Putamen (tissue), 1 donor: ENCODE results near the gene DENND2A.
"Not testable (repeated sequence)": the region's sequence is repeated elsewhere in the genome, so short reads cannot be mapped to it uniquely, and the experiment has no call there.

Experiments
- DNase-seq: peaks from one replicate; pipeline ENCODE4 v3.0.0-alpha.2; 2016; ENCODE audit warnings: low spot score

DENND2A gene

GRCh38 chr7:140587243-140587642, 53.4 kb downstream of the DENND2A start:
- no peak for DNase-seq

DNA sequence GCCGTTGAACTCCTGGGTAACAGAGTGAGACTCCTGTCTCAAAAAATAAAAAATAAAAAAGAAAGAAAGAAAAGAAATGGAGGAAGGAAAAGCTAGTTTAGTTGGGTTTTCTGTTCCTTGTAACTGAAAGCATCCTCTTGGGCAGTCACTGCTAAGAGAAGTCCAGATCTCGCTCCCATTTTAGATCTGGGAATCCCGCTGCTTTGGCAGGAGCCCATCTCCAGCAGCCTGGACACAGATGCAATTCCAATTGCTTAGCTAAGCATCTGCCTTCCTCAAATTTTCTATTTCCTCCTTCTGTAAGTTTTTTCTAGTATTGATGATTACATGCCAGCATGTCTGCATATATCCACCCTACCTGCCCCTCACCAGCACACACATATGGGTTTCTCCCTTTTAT, 54.1 kb downstream of the DENND2A start:
- no peak for DNase-seq

DNA sequence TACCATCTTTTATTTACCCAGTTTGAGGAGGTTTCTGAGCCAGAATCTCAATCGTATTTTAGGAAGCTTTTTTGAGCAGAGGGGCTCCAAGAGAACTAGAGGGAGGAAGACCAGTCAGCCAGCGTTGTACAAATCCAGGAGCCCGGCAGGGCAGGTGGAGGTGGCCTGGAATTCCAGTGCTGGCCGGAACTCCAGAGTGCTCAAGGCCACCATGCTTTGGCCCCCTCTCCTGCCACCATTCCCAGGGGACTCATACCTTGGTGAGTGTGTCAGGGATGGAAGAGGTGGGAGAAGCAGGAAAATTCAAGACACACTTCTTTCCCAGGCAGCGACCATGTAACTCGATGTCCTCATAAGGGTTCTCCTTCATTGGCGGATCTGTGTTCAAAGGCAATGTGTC, 55.3 kb downstream of the DENND2A start:
- DNase-seq: no peak

- no peak for DNase-seq
These were observed 56.3 kb downstream of the DENND2A start for GRCh38 chr7:140584195-140584851.

GRCh38 chr7:140581411-140581810, 59.2 kb downstream of the DENND2A start:
- peak; percentile 14 for DNase-seq

DNA sequence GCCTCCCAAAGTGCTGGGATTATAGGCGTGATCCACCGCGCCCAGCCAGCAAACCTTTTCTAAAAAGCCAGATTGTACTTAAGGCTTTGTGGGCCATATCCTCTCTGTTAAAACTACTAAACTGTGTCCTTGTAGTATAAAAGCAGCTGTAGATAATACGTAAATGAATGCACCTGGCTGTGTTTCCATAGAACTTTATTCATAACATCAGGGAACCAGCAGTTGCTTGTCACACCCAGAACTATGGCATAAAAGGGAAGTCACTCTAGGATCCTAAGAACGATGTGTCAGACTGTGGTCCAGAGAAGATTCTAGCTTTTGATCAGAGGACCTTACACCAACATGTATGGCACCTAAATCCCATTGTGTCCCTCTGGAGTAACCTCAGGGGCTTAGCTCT, 63.0 kb downstream of the DENND2A start:
- DNase-seq: no peak

GRCh38 chr7:140576589-140576988, 64.0 kb downstream of the DENND2A start:
- DNase-seq: no peak

DNA sequence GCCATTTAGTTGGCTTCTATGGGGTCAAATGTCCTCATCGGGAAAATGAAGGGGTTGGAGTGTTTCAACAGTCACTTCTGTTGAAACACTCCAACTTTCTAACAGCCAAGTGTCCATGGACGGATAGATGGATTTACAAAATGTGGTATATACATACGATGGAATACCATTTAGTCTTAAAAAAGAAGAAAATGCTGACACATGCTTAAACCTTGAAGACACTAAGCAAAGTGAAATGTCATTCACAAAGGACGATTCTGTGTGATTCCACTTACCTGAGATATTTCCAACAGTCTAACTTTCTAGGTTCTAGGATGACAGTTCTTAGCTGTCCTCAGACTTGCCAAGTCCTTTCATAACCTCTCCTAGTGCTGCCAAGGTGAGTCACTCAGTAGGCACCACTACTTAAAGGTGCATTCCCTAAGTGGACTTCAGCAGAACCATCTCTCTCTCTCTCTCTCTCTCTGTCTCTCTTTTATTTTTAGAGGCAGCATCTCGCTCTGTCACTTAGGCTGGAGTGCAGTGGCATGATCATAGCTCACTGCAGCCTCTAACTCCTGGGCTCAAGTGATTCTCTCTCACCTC, 69.0 kb downstream of the DENND2A start:
- DNase-seq: no peak

DNA sequence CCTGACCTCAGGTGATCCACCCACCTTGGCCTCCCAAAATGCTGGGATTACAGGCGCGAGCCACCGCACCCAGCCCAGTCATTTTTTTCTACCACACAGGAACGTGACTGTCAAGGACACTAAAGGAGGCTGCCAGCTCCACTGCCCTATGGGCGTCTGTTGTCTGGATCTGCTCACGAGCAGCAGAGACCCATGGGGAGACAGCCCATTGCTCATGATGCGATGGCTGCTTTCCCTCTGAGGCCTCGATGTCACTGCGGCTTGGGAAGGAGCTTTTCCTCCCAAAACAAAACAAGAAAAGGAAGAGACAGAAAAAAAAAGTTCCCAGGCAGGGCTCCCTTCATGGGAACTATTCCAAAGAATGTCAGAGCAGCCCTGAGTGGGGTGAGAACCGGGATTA, 70.5 kb downstream of the DENND2A start:
- no peak for DNase-seq

DNA sequence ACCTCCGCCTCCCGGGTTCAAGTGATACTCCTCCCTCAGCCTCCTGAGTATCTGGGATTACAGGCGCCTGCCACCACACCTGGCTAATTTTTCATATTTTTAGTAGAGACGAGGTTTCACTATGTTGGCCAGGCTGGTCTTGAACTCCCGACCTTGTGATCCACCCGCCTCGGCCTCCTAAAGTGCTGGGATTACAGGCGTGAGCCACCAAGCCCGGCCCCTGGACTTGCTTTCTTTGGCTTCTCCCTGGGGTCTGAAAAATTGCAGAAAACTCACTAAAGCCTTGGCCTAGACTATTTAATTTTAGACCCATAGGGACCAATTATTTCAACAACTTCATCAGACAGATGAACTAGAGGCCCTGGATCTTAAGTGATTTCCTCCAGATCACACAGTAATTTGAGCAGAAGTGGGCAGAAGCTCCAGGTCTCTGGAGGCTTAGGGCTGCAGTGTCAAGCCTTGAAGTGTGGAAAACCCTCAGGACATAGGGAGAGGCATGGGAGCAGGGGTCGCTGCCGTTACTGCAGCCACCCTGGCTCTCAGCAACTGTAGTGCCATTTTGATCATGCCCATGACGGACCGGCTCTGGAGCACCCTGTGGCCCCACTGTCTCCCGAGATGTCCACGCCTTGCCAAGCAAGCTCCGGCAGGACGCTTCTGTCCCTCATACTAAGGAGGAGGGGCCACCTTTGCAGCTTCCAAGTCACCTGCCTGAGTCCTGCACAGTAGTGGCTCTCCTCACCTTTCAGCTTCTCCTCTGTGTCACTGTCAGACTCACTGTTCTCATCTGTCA, 72.4 kb downstream of the DENND2A start:
- DNase-seq: no peak

- DNase-seq: not testable (repeated sequence)
These were observed 74.4 kb downstream of the DENND2A start for GRCh38 chr7:140566186-140566585.

- DNase-seq: not testable (repeated sequence)
These were observed 74.9 kb downstream of the DENND2A start for GRCh38 chr7:140565761-140566160.

- no peak for DNase-seq
These were observed 76.0 kb downstream of the DENND2A start for GRCh38 chr7:140564643-140565042.

DNA sequence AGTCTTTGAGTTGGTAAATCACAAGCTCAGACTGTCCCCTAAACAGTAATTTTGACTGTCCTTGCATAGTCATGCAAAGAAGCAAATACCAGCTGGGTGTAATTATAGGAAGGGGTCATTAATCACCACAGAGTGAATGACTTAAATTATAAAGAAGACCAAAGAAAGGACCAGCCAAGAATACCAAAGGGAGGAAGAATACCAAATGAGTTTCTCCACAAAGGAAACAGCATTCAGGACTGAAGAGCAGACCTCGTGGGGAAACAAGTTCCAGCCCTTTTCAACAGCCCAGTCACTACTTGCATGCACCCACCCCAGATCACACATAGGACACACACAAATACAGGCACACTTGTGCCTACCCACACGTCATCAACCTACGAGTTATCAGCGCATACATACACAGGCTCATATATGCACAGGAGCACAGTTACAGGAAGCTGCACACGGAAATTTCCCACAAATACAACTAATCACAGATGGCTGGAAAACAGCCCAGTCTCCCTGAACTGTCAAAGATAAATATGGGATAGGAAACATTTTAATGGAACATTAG, 77.6 kb downstream of the DENND2A start:
- DNase-seq: no peak

DNA sequence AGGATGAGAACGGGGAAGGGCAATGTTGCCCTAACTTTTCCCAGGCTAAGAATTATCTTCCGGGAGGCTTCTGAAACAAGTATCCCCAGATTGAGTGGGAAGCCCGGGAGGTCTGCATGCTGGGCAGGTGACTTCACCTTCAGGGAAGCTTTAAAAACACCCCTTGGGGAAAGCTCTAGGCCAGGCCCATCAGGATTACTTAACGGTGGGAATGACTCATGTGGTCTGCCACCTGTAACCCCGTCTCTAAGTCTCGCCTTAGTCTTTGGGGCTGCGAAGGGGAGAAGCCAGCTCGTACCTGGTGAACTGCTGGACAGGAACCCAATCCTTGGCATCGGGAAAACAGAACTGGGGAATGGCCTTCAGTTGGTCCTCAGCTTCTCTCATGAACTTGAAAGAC, 81.2 kb downstream of the DENND2A start:
- no peak for DNase-seq

GRCh38 chr7:140557809-140558518, 82.6 kb downstream of the DENND2A start:
- no peak for DNase-seq

DNA sequence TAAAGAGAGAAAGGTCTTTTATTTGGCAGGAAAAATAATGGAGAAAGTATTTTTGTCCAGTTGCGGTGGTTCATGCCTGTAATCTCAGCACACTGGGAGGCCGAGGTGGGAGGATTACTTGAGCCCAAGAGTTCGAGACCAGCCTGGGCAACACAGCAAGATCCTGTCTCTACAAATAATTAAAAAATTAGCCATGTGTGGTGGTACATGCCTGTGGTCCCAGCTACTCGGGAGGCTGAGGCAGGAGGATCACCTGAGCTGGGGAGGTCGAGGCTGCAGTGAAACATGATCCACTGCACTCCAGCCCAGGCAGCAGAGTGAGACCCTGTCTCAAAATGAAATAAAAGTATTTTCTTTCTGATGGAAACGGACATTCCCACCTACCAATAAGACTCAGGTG, 83.5 kb downstream of the DENND2A start:
- no peak for DNase-seq

DNA sequence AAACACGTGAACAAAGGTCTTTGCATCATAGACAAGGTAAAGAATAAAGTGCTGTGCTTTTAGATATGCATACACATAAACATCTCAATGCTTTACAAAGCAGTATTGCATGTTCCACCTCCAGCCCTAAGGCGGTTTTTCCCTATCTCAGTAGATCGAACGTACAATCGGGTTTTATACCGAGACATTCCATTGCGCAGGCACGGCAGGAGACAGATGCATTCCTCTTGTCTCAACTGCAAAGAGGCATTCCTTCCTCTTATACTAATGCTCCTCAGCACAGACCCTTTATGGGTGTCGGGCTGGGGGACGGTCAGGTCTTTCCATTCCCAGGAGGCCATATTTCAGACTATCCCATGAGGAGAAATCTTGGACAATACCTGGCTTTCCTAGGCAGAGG, 87.4 kb downstream of the DENND2A start:
- DNase-seq: not testable (repeated sequence)

DNA sequence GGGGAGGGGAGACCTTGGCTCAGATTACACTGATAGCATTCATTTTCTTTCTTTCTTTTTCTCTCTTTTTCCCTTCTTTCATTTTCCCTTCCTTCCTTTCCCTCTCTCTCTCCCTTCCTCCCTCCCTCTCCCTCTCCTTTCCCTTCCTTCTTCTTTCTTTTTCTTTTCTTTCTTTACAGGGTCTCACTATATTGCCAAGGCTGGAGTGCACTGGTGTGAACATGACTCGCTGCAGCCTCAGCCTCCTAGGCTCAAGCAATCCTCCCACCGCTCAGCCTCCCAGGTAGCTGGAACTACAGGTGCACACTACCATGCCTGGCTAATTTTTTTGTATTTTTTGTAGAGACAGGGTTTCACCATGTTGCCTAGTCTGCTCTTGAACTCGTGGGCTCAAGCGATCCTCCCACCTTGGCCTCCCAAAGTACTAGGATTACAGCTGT, 88.4 kb downstream of the DENND2A start:
- no peak for DNase-seq

GRCh38 chr7:140551355-140552239, 89.0 kb downstream of the DENND2A start:
- no peak for DNase-seq

DNA sequence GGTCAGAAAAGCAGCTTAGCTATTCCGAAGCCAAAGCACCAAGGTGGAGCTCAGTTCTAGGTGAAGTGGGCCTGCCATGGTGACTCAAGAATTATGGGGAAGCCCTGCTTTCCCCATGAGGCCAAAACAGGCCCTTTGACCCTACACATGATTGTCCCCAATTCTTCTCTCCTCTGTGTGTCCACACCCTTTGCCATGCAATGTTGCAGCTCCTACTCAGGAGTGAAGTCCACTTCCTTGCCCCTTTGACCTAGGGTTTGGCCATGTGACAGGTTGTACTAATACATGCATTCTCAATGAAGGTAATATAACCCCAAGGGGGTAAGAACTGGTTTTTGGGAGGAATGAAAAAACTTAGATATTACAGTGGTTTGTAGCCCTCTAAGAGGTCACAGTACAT, 93.7 kb downstream of the DENND2A start:
- DNase-seq: no peak
